Measurements from ENCODE around the gene FMN1. TPM values are rescaled to one million over a fixed set of nuclear protein-coding genes. Genes with fewer than 3 reads are reported as not detected.

Gene FMN1
- total RNA-seq, 1 experiment from 2014 or later, result 2.4 TPM

DNA sequence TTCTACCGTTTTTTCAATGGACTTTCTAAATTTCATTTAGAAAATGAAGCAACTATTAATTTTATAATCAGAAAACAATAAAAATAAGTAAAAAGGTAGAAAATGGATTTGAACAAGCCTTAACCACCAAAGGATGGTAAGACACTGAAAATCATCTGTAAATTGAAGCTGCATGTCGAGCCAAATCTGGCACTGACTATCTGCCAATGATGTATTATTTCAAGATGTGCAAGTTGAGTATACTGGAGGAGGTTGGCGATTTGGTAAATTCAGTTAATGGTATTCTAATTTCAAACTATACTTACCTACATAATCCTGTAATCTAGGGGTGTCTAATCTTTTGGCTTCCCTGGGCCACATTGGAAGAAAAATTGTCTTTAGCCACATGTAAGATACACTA lies 93.5 kb downstream of the FMN1 start:
- DNase-seq, result no peak
- Histone ChIP-seq H3K9ac (ENCODE audit: low read length) (no peak overlapping the region), H3K4me2 (ENCODE audit: low read length) (no peak overlapping the region), H3K79me2 (ENCODE audit: low read length) (no peaks in the 10 kb centered on the region), H3F3A (ENCODE audit: low read length, unreplicated experiment) (peaks cover 5% of the 10 kb centered on the region), H2AFZ (ENCODE audit: low read length) (no peak overlapping the region), H3K27me3 (ENCODE audit: low read length) (no peaks in the 10 kb centered on the region), H3K4me3 (ENCODE audit: low read length) (no peak overlapping the region), H3K27ac (ENCODE audit: low read length) (no peak overlapping the region), H3K9me2 (replicated peaks; ENCODE audit: low read length) (no peaks in the 10 kb centered on the region), H4K20me1 (ENCODE audit: low read length) (no peaks in the 10 kb centered on the region), H3K9me3 (ENCODE audit: low read length) (no peaks in the 10 kb centered on the region), H3K4me1 (ENCODE audit: insufficient read depth, low read length) (peaks cover 49% of the 10 kb centered on the region), H3K36me3 (ENCODE audit: low read depth, low read length) (no peaks in the 10 kb centered on the region)
- ATAC-seq, result no peak
- intact Hi-C loops (cut with micrococcal nuclease), result no loop called here
- BruUV-seq (replicated peaks), result no TSS peak
- POLR2A ChIA-PET (ENCODE audit: unreplicated experiment), result interaction anchor here (0.6 kb wide), 1 partner anchor 259 kb away, joined by 3 read pairs; no protein-coding TSS in a partner anchor
- no peak for TF ChIP-seq EZH2 (IDR thresholded peaks at IDR 0.05; ENCODE audit: low read length, unreplicated experiment)
- no peak for TF ChIP-seq EZH2phosphoT487 (IDR thresholded peaks at IDR 0.05; ENCODE audit: borderline replicate concordance, low read length)
- TF ChIP-seq, protein P1, sequence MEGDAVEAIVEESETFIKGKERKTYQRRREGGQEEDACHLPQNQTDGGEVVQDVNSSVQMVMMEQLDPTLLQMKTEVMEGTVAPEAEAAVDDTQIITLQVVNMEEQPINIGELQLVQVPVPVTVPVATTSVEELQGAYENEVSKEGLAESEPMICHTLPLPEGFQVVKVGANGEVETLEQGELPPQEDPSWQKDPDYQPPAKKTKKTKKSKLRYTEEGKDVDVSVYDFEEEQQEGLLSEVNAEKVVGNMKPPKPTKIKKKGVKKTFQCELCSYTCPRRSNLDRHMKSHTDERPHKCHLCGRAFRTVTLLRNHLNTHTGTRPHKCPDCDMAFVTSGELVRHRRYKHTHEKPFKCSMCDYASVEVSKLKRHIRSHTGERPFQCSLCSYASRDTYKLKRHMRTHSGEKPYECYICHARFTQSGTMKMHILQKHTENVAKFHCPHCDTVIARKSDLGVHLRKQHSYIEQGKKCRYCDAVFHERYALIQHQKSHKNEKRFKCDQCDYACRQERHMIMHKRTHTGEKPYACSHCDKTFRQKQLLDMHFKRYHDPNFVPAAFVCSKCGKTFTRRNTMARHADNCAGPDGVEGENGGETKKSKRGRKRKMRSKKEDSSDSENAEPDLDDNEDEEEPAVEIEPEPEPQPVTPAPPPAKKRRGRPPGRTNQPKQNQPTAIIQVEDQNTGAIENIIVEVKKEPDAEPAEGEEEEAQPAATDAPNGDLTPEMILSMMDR (conservative IDR thresholded peaks at IDR 0.05; ENCODE audit: low read depth, low read length), result no peak
- CTCF ChIA-PET, result no interaction called here

DNA sequence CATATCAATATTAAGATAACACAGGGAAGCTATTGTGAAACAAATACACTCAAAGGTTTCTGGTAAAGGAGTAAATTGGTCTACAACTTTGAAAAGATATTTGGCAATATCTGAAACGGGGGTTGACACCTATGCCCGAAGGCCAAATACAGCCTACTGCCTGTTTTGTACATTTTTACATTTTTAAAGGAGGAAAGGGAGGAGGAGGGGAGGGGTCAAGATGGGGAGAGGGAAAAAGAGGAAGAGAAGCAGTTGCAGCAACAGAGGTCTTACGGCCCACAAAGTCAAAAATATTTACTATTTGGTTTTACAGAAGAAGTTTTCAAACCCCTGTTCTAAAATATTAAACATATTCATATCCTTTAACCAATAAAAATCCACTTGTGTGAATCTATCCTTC lies 94.2 kb downstream of the FMN1 start:
- Histone ChIP-seq H3K9me2 (replicated peaks; ENCODE audit: low read length) (no peaks in the 10 kb centered on the region), H3K9ac (ENCODE audit: low read length) (no peak overlapping the region), H3K27ac (ENCODE audit: low read length) (no peak overlapping the region), H3K36me3 (ENCODE audit: low read depth, low read length) (no peaks in the 10 kb centered on the region), H4K20me1 (ENCODE audit: low read length) (no peaks in the 10 kb centered on the region), H3K27me3 (ENCODE audit: low read length) (no peaks in the 10 kb centered on the region), H3K4me1 (ENCODE audit: insufficient read depth, low read length) (peaks cover 47% of the 10 kb centered on the region), H3K4me3 (ENCODE audit: low read length) (no peak overlapping the region), H3F3A (ENCODE audit: low read length, unreplicated experiment) (peaks cover 5% of the 10 kb centered on the region), H3K79me2 (ENCODE audit: low read length) (no peaks in the 10 kb centered on the region), H3K9me3 (ENCODE audit: low read length) (no peaks in the 10 kb centered on the region), H3K4me2 (ENCODE audit: low read length) (no peak overlapping the region), H2AFZ (ENCODE audit: low read length) (no peak overlapping the region)
- ChIA-PET POLR2A (ENCODE audit: unreplicated experiment) (no interaction called here), CTCF (no interaction called here)
- DNase-seq (no peak), ATAC-seq (no peak)
- intact Hi-C loops (cut with micrococcal nuclease), result no loop called here
- TF ChIP-seq, protein P1 (conservative IDR thresholded peaks at IDR 0.05; ENCODE audit: low read depth, low read length), result no peak
- no peak for TF ChIP-seq EZH2phosphoT487 (IDR thresholded peaks at IDR 0.05; ENCODE audit: borderline replicate concordance, low read length)
- TF ChIP-seq EZH2 (IDR thresholded peaks at IDR 0.05; ENCODE audit: low read length, unreplicated experiment), result no peak
- no TSS peak for BruUV-seq (replicated peaks)

DNA sequence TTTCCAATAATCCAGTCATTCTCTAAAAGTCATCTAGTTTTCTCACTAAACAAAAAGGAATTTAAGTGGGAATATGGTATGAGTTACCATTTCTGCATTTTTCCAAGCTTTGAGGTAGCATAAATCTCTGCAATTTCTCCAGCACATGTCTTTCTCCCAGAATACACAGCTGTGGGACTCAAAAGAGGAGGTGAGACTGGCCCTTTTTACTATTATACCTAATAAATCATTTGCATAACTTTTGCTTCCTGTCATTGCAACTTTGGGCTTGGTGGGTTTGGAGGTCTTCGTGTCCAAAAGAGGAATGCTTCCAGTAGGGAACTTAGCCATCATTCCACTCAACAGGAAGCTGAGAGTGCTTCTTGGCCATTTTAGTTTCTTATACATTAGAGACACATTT lies 94.8 kb downstream of the FMN1 start:
- ChIA-PET CTCF (no interaction called here), POLR2A (ENCODE audit: unreplicated experiment) (no interaction called here)
- Histone ChIP-seq H3K4me3 (ENCODE audit: low read length) (no peak overlapping the region), H3F3A (ENCODE audit: low read length, unreplicated experiment) (peaks cover 3% of the 10 kb centered on the region), H3K9me3 (ENCODE audit: low read length) (no peaks in the 10 kb centered on the region), H2AFZ (ENCODE audit: low read length) (no peak overlapping the region), H3K79me2 (ENCODE audit: low read length) (no peaks in the 10 kb centered on the region), H3K27ac (ENCODE audit: low read length) (no peak overlapping the region), H3K9me2 (replicated peaks; ENCODE audit: low read length) (no peaks in the 10 kb centered on the region), H4K20me1 (ENCODE audit: low read length) (no peaks in the 10 kb centered on the region), H3K4me2 (ENCODE audit: low read length) (no peak overlapping the region), H3K9ac (ENCODE audit: low read length) (no peak overlapping the region), H3K27me3 (ENCODE audit: low read length) (no peaks in the 10 kb centered on the region), H3K4me1 (ENCODE audit: insufficient read depth, low read length) (peaks cover 41% of the 10 kb centered on the region), H3K36me3 (ENCODE audit: low read depth, low read length) (no peaks in the 10 kb centered on the region)
- no peak for DNase-seq
- no peak for ATAC-seq
- TF ChIP-seq EZH2 (IDR thresholded peaks at IDR 0.05; ENCODE audit: low read length, unreplicated experiment) (no peak), EZH2phosphoT487 (IDR thresholded peaks at IDR 0.05; ENCODE audit: borderline replicate concordance, low read length) (no peak)
- TF ChIP-seq, protein P1 (conservative IDR thresholded peaks at IDR 0.05; ENCODE audit: low read depth, low read length), result no peak
- BruUV-seq (replicated peaks), result no TSS peak
- intact Hi-C loops (cut with micrococcal nuclease), result no loop called here

Data from PC-3 (cell line).